Muscle of leg (tissue), 11 donors: ENCODE results near the gene CSF2RB. TPM values are rescaled to one million over a fixed set of nuclear protein-coding genes. Genes with fewer than 3 reads are reported as not detected.

Experiments used
- DNase-seq: peaks from one replicate; pipeline ENCODE4 v3.0.0; 2013
- H3K27ac ChIP-seq: one replicate; pipeline ENCODE4 v1.5.1; 2013; ENCODE audit warnings: mild to moderate bottlenecking, low read length, control low read depth
- H3K27me3 ChIP-seq: one replicate; pipeline ENCODE4 v1.6.1; 2013; ENCODE audit warnings: low read length; ENCODE audit not compliant: control insufficient read depth, insufficient read depth
- H3K36me3 ChIP-seq: one replicate; pipeline ENCODE4 v1.6.1; 2013; ENCODE audit warnings: low read length; ENCODE audit not compliant: control insufficient read depth, insufficient read depth
- H3K4me1 ChIP-seq: one replicate; pipeline ENCODE4 v1.6.1; 2013; ENCODE audit warnings: low read length; ENCODE audit not compliant: control insufficient read depth, insufficient read depth
- H3K4me3 ChIP-seq: one replicate; pipeline ENCODE4 v1.5.1; 2013; ENCODE audit warnings: low read length, control low read depth
- H3K9me3 ChIP-seq: replicated peaks from 2 replicates; pipeline ENCODE4 v1.6.1; 2013; ENCODE audit warnings: low read depth, low read length; ENCODE audit not compliant: control insufficient read depth
- WGBS: methylation state at CpG from one replicate; pipeline ENCODE4 v1.1.5; 2013; ENCODE audit warnings: missing lambda C conversion rate; ENCODE audit not compliant: insufficient coverage; 5-methylcytosine and 5-hydroxymethylcytosine counted together
- polyA plus RNA-seq, 8 donors: library from polyadenylated mRNA; unstranded; fragments of 120-200 nt; gene quantifications; one replicate each; pipeline versions ENCODE4 v1.2.1 to v1.2.3, GENCODE V29; 2013; ENCODE audit warnings: inconsistent platforms in 1 of 8, low replicate concordance in 1 of 8; ENCODE audit not compliant: insufficient read length in 8 of 8, insufficient read depth in 1 of 8
- total RNA-seq: library from RNA; stranded (reverse); fragments of 120-200 nt; gene quantifications from one replicate; pipeline ENCODE4 v1.2.4, GENCODE V29; 2013

Gene CSF2RB
- total and polyA plus RNA-seq, 9 donors: 1.3 to 3.2 (median 2.1) TPM

GRCh38 chr22:36902143-36902926 lies 11.1 kb upstream of the CSF2RB start:
- Histone ChIP-seq H3K36me3 (no peaks in the 10 kb centered on the region), H3K9me3 (peaks cover 2% of the 10 kb centered on the region), H3K27ac (no peak overlapping the region), H3K27me3 (peaks cover 12% of the 10 kb centered on the region), H3K4me3 (no peak overlapping the region), H3K4me1 (no peaks in the 10 kb centered on the region)
- peak; percentile 19 for DNase-seq
- WGBS: 53% methylated on average over 4 of the region's 8 CpGs

GRCh38 chr22:36904260-36904880 lies 9.1 kb upstream of the CSF2RB start:
- Histone ChIP-seq H3K9me3 (peaks cover 2% of the 10 kb centered on the region), H3K4me3 (no peak overlapping the region), H3K4me1 (no peaks in the 10 kb centered on the region), H3K27me3 (peaks cover 10% of the 10 kb centered on the region), H3K36me3 (no peaks in the 10 kb centered on the region), H3K27ac (no peak overlapping the region)
- 38% methylated on average over 1 of the region's 6 CpGs for WGBS
- no peak for DNase-seq

GRCh38 chr22:36907253-36908195 lies 5.9 kb upstream of the CSF2RB start:
- Histone ChIP-seq H3K36me3 (no peaks in the 10 kb centered on the region), H3K4me3 (no peak overlapping the region), H3K4me1 (no peaks in the 10 kb centered on the region), H3K27ac (no peak overlapping the region), H3K9me3 (no peaks in the 10 kb centered on the region), H3K27me3 (peaks cover 7% of the 10 kb centered on the region)
- DNase-seq: no peak
- WGBS: 77% methylated on average over 3 of the region's 7 CpGs

DNA sequence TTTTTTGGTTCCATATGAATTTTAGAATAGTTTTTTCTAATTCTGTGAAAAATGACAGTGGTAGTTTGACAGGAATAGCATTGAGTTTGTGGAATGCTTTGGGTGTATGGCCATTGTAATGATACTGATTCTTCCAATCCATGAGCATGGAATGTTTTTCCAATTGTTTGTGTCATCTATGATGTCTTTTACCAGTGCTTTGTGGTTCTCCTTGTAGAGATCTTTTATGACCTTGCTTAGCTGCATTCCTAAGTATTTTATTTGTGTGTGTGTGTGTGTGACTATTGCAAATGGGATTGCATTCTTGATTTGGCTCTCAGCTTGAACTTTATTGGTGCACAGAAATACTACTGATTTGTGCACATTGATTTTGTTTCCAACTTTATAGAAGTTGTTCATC lies 3.0 kb upstream of the CSF2RB start:
- Histone ChIP-seq H3K27me3 (peaks cover 9% of the 10 kb centered on the region), H3K9me3 (no peaks in the 10 kb centered on the region), H3K4me3 (no peak overlapping the region), H3K27ac (no peak overlapping the region), H3K36me3 (no peaks in the 10 kb centered on the region), H3K4me1 (no peaks in the 10 kb centered on the region)
- no peak for DNase-seq

DNA sequence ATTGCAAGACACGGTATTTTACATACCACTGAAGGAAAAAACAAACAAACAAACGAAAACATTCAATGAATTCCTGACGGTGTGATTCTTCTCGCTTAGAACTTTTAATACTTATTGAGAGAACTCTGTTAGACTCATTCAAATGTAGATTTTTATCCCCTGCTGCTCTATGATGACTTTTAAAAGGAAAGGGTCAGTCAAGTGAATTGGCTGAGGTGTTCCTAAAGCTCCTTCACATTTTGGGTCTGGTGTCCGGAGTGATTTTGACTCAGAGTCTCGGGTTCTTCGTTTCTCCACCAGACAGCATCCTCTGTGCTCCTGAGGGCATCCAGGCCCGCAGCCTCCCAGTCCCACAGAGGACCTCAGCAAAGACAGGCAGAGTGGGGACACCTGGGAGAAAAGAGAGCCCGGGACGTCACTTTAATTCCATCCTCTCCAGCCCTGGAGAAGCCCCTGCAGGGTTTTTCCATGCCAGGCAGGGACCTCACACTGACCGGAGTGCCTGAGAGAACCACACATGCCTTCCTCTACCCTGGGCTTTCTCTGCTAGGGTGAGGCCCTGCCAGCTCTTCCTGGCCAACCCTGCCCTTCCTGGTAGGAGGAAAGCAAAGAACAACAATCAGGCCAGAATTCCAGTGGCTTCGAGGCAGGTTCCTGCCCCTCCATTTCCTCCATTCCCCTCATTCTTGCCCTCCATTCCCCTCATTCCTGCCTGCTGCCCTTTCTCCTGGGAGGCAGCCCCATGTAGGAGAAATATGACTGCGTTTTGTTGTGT lies 1.4 kb upstream of the CSF2RB start:
- H3K4me3 ChIP-seq: no peak overlapping the region
- H3K27me3 ChIP-seq: peaks cover 11% of the 10 kb centered on the region
- 57% methylated on average over 2 of the region's 13 CpGs for WGBS
- no peaks in the 10 kb centered on the region for H3K9me3 ChIP-seq
- no peaks in the 10 kb centered on the region for H3K36me3 ChIP-seq
- H3K4me1 ChIP-seq: no peaks in the 10 kb centered on the region
- no peak for DNase-seq
- H3K27ac ChIP-seq: no peak overlapping the region

- H3K36me3 ChIP-seq: no peaks in the 10 kb centered on the region
- H3K4me1 ChIP-seq: no peaks in the 10 kb centered on the region
- H3K27ac ChIP-seq: peak overlapping the region; percentile 47
- peaks cover 11% of the 10 kb centered on the region for H3K27me3 ChIP-seq
- no peak overlapping the region for H3K4me3 ChIP-seq
- peak; percentile 29 for DNase-seq
- no peaks in the 10 kb centered on the region for H3K9me3 ChIP-seq
- WGBS: 87% methylated on average over 5 of the region's 8 CpGs
These were observed 568 bp upstream of the CSF2RB start for GRCh38 chr22:36912694-36913426.

- no peak for DNase-seq
- no CpG with 5 or more reads among the region's 1 CpG for WGBS
- H3K27ac ChIP-seq: no peak overlapping the region
- no peak overlapping the region for H3K4me3 ChIP-seq
- H3K4me1 ChIP-seq: no peaks in the 10 kb centered on the region
- peaks cover 11% of the 10 kb centered on the region for H3K27me3 ChIP-seq
- peaks cover 2% of the 10 kb centered on the region for H3K9me3 ChIP-seq
- H3K36me3 ChIP-seq: no peaks in the 10 kb centered on the region
These were observed 943 bp downstream of the CSF2RB start for GRCh38 chr22:36914390-36914752.

- no peaks in the 10 kb centered on the region for H3K36me3 ChIP-seq
- DNase-seq: no peak
- no peak overlapping the region for H3K4me3 ChIP-seq
- H3K9me3 ChIP-seq: peaks cover 2% of the 10 kb centered on the region
- H3K4me1 ChIP-seq: no peaks in the 10 kb centered on the region
- H3K27me3 ChIP-seq: peaks cover 11% of the 10 kb centered on the region
- H3K27ac ChIP-seq: no peak overlapping the region
These were observed 2.6 kb downstream of the CSF2RB start for GRCh38 chr22:36916034-36916433.

DNA sequence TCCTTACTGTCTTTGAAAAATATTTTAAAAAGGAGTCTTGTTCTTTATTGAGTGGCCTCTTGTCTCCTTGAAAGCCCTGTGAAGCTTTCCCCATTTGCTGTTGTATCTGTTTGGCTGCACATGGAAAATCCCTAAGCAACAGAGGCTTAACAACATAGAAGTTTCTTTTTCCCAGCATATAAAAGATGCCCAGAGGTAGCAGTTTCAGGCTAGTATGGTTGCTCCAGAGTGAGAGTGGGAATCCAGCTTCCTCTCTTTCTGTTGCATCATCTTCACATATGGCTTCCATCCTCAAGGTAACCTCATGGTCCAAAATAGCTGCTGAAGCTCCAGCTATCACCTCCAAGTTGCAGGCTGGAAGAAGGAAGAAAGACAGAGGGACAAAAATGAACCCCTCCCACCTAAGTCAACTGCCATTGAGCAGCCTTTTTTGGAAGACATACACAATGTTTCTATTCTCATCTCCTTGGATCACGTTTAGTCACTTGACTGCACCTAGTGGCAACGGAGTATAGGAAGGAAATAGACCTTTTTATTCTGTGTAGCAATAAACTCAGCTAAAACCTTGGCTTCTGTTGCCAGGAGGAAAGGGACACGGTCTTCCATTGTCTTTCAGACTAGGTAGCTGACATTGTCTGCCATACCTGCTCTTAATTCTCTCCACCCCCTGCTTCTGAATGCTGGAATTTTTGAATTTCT lies 5.3 kb downstream of the CSF2RB start:
- DNase-seq: no peak
- Histone ChIP-seq H3K4me3 (no peak overlapping the region), H3K27me3 (peaks cover 9% of the 10 kb centered on the region), H3K27ac (no peak overlapping the region), H3K4me1 (peaks cover 9% of the 10 kb centered on the region), H3K9me3 (peaks cover 2% of the 10 kb centered on the region), H3K36me3 (no peaks in the 10 kb centered on the region)
- 44% methylated on average over 1 of the region's 3 CpGs for WGBS
